ENCODE results near the gene FGFR2. TPM values are rescaled to one million over a fixed set of nuclear protein-coding genes. Genes with fewer than 3 reads are reported as not detected.

The FGFR2 gene
- 0.53 and 0.64 TPM in 2 replicates for total RNA-seq (2014; rRNA removed; shearing (Covaris generic))

GRCh38 chr10:121598263-121599249 is at the start of gene FGFR2:
FGFR2 (minus strand) TSS chr10:121598444; CDS start chr10:121593817, 4,627 bp downstream.

